GM21515 (cell line): ENCODE measurements around the gene CCDC88A.

Experiments
- ATAC-seq: cut with Tn5 transposase; IDR thresholded peaks from one replicate; pipeline ENCODE4 v1.9.1; 2021; ENCODE audit not compliant: unreplicated experiment

The CCDC88A gene

DNA sequence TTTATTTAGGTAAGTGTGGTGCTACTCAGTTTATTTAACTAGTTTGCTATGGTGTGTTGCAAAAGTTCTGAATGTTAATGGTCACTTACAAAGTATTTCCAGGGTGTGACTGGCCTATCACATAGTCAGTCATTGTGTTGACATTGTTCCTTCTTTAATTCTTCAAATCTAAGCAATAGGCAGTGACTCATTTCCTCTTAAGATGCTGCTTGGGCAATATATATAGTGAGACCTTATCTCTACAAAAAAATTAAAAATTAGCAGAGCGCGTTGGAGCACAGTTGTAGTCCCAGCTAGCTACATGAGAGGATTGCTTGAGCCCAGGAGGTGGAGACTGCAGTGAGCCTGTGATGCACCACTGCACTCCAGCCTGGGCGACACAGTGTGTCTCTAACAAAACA, 5.8 kb upstream of the CCDC88A start:
- no peak for ATAC-seq

GRCh38 chr2:55422876-55423665, 3.4 kb upstream of the CCDC88A start:
- ATAC-seq: no peak

DNA sequence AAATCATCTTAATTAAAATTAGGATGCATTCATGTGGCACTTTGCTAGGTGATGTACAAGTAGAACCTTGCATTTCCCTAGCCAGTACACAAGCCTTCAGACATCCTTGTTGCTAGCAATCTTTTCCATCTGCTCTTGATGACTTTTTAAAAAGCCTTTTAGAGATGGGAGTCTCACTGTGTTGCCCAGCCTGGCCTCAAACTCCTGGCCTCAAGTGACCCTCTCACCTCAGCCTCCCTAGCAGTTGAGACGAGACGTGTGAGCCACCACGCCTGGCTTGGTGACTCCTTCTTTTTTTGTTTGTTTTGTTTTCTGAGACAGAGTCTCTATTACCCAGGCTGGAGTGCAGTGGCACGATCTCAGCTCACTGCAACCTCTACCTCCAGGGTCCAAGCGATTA, 1.7 kb upstream of the CCDC88A start:
- ATAC-seq: no peak

- ATAC-seq: no peak
These were observed 1.2 kb upstream of the CCDC88A start for GRCh38 chr2:55420871-55421270.

DNA sequence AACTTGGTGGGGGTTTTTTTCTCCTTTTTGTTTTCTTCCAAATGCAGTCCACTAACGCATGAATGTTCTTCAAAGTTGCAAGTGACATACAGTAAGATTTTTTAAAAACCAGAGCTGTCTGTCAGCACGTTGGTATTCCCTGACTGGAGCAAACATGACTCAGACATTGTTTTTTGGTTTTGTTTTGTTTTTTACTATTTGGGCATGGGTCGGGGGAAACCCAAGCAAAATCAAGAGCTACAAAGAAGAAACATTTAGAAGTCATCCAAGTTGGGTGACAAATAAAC, 726 bp upstream of the CCDC88A start:
- no peak for ATAC-seq

- peak; percentile 17 for ATAC-seq
These were observed 400 bp downstream of the CCDC88A start for GRCh38 chr2:55419233-55419678.

DNA sequence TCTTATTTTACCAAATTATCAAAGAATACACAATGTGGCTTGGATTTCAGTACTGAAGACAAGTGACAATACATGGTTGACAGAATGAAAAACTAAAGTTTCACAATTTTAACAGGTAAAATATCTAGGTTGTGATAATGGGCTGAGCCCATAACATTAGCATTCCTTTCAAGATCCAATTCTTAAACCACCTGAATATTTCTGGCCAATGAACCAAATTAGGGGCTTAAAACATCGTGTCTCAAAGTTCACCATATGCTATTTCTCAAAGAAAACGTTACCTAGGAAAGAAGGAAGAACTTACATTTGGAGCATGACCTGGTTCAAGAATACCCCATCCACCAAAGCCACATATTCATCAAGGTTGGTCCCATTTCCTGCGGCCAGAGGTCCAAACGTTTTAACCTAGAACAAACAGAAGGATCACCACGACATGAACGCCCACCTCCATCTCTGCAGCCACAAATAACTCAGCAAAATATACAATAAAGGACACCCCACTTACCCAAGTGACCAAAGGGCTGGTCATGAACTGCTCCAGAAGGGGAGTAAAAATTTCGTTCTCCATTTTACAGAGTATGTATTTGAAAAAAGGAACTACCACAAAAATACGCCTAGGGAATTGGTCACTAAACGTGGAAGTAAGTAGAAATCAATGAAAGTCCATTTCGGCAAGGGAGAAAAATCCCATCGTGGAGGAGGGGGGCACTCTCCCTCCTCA, 984 bp downstream of the CCDC88A start:
- ATAC-seq: no peak

DNA sequence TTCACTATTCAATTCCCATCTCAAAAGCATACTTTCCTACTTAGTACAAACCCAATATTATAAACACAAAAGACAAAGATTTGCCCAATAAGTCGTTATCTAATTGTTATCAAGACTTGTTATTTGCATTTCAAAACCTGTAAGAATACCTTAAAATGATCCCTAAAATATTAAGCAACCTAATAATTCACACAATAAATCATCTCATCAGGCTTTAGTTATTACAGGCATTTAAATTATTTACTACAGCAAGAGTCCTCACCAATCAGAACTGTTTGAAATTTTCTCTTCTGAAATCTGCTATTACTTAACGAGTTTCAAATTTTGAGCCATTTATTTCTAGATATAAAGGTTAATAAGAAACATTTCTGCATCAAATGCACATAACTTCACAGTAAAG, 1.6 kb downstream of the CCDC88A start:
- no peak for ATAC-seq

- ATAC-seq: no peak
These were observed 2.7 kb downstream of the CCDC88A start for GRCh38 chr2:55416786-55417568.

DNA sequence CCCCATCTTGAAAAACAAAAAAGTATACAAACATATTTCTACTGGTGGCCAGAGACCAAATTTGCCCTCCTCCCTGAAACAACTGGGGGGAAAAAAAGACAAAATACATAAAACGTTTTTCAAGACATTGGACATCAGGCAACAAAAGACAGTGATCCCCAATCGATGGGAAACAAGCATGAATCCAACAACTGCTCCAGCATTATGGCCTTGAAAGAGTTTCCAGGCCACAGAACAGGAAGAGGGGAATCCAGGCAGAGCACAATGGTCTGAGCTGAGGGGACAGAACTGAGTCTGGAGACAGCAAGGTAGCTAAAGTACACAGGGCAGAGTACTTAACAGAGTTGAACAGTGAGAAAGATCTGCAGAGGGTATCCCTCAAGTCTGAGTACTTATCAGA, 4.4 kb downstream of the CCDC88A start:
- no peak for ATAC-seq

DNA sequence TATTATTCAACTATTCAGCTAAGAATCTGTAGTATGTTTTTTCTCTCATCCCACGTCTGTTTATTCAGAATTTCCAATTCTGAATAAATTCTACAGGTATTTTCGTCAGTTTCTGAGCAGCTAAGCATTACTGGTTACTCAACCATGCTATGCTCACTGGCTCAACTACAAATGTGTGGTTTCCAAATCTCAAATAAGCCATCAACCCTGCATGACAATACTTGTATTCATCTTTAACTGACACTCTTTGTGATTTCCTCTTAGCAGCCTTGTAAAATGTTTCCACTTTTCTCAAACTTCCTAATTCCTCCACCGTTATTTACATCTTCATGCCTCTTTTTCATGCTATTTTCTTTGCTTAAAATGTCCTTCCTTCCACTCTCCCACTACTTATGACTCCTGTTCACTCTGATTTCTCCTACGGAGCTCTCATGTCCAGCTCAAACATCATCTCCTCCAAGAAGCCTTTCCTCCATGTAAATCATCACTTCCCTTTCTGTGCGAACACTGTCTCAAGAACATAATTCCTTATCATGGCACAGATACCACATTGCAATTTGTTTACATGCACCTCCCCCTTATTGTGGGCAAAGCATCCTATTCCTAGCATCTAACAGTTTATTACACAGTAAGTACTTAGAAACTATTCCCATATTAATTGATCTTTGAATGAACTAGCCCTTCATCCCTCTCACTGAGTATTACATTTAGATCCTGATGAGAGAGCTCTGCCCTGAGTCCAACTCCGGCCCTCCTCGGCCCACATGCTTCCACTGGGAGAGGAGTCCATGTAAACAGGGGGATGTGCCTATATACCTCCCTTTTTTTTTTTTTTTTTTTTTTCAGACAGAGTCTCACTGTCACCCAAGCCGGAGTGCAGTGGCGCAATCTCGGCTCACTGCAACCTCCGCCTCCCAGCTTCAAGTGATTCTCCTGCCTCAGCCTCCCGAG, 10.5 kb downstream of the CCDC88A start:
- ATAC-seq: no peak

DNA sequence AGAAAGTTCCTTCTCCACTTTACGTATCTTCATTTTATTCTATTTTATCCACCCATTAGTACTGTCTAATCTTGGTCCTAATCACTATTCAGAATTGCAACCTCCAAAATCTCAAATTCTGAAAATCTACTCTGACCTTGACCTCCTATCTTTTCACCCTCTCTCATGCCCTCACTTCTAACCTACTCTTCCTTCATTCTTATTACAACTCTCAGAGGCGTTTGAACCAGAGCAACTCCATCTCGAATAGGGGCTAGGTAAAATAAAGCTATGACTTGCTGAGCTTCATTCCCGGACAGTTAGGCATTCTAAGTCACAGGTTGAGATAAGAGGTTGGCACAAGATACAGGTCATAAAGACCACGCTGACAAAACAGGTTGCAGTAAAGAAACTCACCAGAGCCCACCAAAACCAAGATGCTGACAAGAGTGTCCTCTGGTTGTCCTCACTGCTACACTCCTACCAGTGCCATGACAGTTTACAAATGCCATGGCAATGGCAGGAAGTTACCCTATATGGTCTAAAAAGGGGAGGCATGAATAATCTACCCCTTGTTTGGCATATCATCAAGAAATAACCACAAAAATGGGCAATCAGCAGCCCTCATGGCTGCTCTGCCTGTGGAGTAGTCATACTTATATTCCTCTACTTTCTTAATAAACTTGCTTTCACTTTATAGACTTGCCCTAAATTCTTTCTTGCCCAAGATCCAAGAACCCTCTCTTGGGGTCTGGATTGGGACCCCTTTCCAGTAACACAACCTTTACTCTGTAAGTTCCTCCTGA, 11.4 kb downstream of the CCDC88A start:
- ATAC-seq: no peak

- ATAC-seq: no peak
These were observed 14.5 kb downstream of the CCDC88A start for GRCh38 chr2:55405116-55405515.

GRCh38 chr2:55403256-55403998, 16.2 kb downstream of the CCDC88A start:
- ATAC-seq: no peak

- no peak for ATAC-seq
These were observed 18.5 kb downstream of the CCDC88A start for GRCh38 chr2:55401124-55401523.

GRCh38 chr2:55400332-55400731, 19.3 kb downstream of the CCDC88A start:
- ATAC-seq: no peak

GRCh38 chr2:55399815-55400214, 19.8 kb downstream of the CCDC88A start:
- no peak for ATAC-seq

- ATAC-seq: no peak
These were observed 23.7 kb downstream of the CCDC88A start for GRCh38 chr2:55395724-55396605.
